T-cell (primary cell): ENCODE results near the gene CHML. TPM values are rescaled to one million over a fixed set of nuclear protein-coding genes. Genes with fewer than 3 reads are reported as not detected.

Experiments used
- ATAC-seq, 4 experiments: fragments of 200-7000 bp in 3 of 4; fragments of 150-1000 bp in 1 of 4; cut with Tn5 transposase; replicated peaks in 1 of 4; 1 replicate in 3 of 4; 2 replicates in 1 of 4; pipeline ENCODE4 v1.10.0; 2021; ENCODE audit warnings: moderate library complexity in 3 of 4, mild to moderate bottlenecking in 2 of 4, moderate number of reproducible peaks in 1 of 4
- CTCF ChIA-PET, 2 donors: fragments of 300-600 bp; sonication (Branson Sonifier 250); formaldehyde crosslinking; loops; one replicate each; lab custom pipeline; 2022; ENCODE audit warnings: antibody characterized with exemption in 2 of 2; lab: Charles Lee
- POLR2A ChIA-PET, 2 donors: fragments of 300-600 bp; sonication (Branson Sonifier 250); formaldehyde crosslinking; loops; one replicate each; lab custom pipeline; 2022; ENCODE audit warnings: antibody characterized with exemption in 2 of 2; lab: Charles Lee
- DNase-seq, 35 experiments: peaks; one replicate each; pipeline versions ENCODE4 v3.0.0 to v3.0.0-alpha.2; 2013 to 2023
- H3K27ac ChIP-seq: one replicate; pipeline ENCODE4 v1.5.1; 2013; ENCODE audit warnings: low read length
- H3K27me3 ChIP-seq, 2 experiments: replicated peaks in 1 of 2; 1 replicate in 1 of 2; 2 replicates in 1 of 2; pipeline versions ENCODE4 v1.6.1 to v1.7.0; 2013; ENCODE audit warnings: low read length in 1 of 2, mixed read lengths in 1 of 2; ENCODE audit not compliant: control insufficient read depth in 2 of 2, insufficient read depth in 2 of 2; ENCODE audit errors: extremely low read depth in 1 of 2
- H3K36me3 ChIP-seq, 2 donors: 1 replicate in 1 of 2; 2 replicates in 1 of 2; pipeline versions ENCODE4 v1.6.1 to v1.7.0; 2013; ENCODE audit warnings: low read length in 1 of 2; ENCODE audit not compliant: control insufficient read depth in 2 of 2, insufficient read depth in 1 of 2; ENCODE audit errors: extremely low read depth in 1 of 2
- H3K4me1 ChIP-seq, 2 experiments: 1 replicate in 1 of 2; 2 replicates in 1 of 2; pipeline versions ENCODE4 v1.6.1 to v1.7.0; 2013; ENCODE audit warnings: low read length in 2 of 2, mixed read lengths in 1 of 2; ENCODE audit not compliant: insufficient read depth in 2 of 2, control insufficient read depth in 1 of 2; ENCODE audit errors: extremely low read depth in 1 of 2
- H3K4me3 ChIP-seq, 2 donors: 1 replicate in 1 of 2; 2 replicates in 1 of 2; pipeline versions ENCODE4 v1.5.1 to v1.7.0; 2013; ENCODE audit warnings: mild to moderate bottlenecking in 2 of 2, low read length in 1 of 2, moderate library complexity in 1 of 2; ENCODE audit not compliant: control insufficient read depth in 1 of 2; ENCODE audit errors: extremely low read depth in 1 of 2
- H3K9me3 ChIP-seq: 2 replicates; pipeline ENCODE4 v1.7.0; 2013
- H3K27ac Mint-ChIP-seq, 2 donors: one replicate each; pipeline ENCODE4 v1.8.0; 2020 to 2021; ENCODE audit warnings: mild to moderate bottlenecking in 2 of 2, mixed read lengths in 2 of 2
- H3K27me3 Mint-ChIP-seq, 2 donors: one replicate each; pipeline ENCODE4 v1.8.0; 2021 to 2022; ENCODE audit warnings: mixed read lengths in 2 of 2
- H3K36me3 Mint-ChIP-seq: one replicate; pipeline ENCODE4 v1.8.0; 2021; ENCODE audit warnings: mixed read lengths
- H3K4me1 Mint-ChIP-seq, 3 donors: one replicate each; pipeline ENCODE4 v1.8.0; 2020 to 2022; ENCODE audit warnings: mixed read lengths in 3 of 3, mild to moderate bottlenecking in 1 of 3
- H3K4me3 Mint-ChIP-seq, 3 donors: one replicate each; pipeline ENCODE4 v1.8.0; 2020 to 2022; ENCODE audit warnings: mild to moderate bottlenecking in 3 of 3, mixed read lengths in 3 of 3, moderate library complexity in 3 of 3
- H3K9me3 Mint-ChIP-seq, 3 donors: one replicate each; pipeline ENCODE4 v1.8.0; 2020 to 2022; ENCODE audit warnings: mixed read lengths in 3 of 3
- WGBS: methylation state at CpG from one replicate; pipeline ENCODE4 v1.1.5; 2013; ENCODE audit warnings: missing lambda C conversion rate; ENCODE audit not compliant: insufficient coverage; 5-methylcytosine and 5-hydroxymethylcytosine counted together
- total RNA-seq, 35 experiments: library from RNA in 6 of 35; stranded (reverse) in 6 of 35; fragments of 120-200 nt in 1 of 35; gene quantifications; one replicate each; pipeline versions ENCODE4 v1.2.1 to v1.2.4 and lab custom pipeline; 2013 to 2026

The CHML gene
- total RNA-seq, 5 donors from 2014 or later (not counting 1 experiment from before 2014, with no cell fraction given), result 6.5 to 15.8 (median 12.4) TPM

- DNase-seq, result no peak
- H3K4me1 ChIP-seq, result peaks cover 12 to 19% of the 10 kb centered on the region in 2 experiments
- peaks cover 4 to 12% (median 7%) of the 10 kb centered on the region in 3 donors for H3K9me3 Mint-ChIP-seq
- no peaks in the 10 kb centered on the region for H3K36me3 ChIP-seq
- ChIA-PET CTCF (no interaction called here), POLR2A (interaction anchor here in 1 of 2 donors (0.6 kb wide), 1 partner anchor 111 kb away, joined by 8 read pairs; no protein-coding TSS in a partner anchor)
- WGBS, result 17% methylated on average over 2 of the region's 11 CpGs
- peak overlapping the region; percentile 8 to 62 for H3K27ac Mint-ChIP-seq
- H3K27me3 ChIP-seq, result no peaks in the 10 kb centered on the region
- no peaks in the 10 kb centered on the region for H3K27me3 Mint-ChIP-seq
- peak overlapping the region; percentile 76 to 91 for H3K4me3 ChIP-seq
- no peaks in the 10 kb centered on the region for H3K9me3 ChIP-seq
- H3K36me3 Mint-ChIP-seq, result peaks cover 19% of the 10 kb centered on the region
- H3K4me1 Mint-ChIP-seq, result peaks cover 37 to 46% (median 42%) of the 10 kb centered on the region in 3 donors
- no peak overlapping the region for H3K27ac ChIP-seq
- ATAC-seq, result no peak
- H3K4me3 Mint-ChIP-seq, result peak overlapping the region; percentile 77 to 88 (median 83)
Observed at GRCh38 chr1:241638909-241639622, 1.1 kb downstream of the CHML start.

GRCh38 chr1:241638099-241638682, 2.0 kb downstream of the CHML start:
- Mint-ChIP-seq H3K27me3 (no peaks in the 10 kb centered on the region), H3K9me3 (peaks cover 4 to 10% (median 7%) of the 10 kb centered on the region in 3 donors), H3K4me1 (peaks cover 37 to 46% (median 42%) of the 10 kb centered on the region in 3 donors), H3K36me3 (peaks cover 20% of the 10 kb centered on the region), H3K4me3 (peak overlapping the region; percentile 47 to 88 (median 83)), H3K27ac (no peak overlapping the region)
- Histone ChIP-seq H3K9me3 (no peaks in the 10 kb centered on the region), H3K27me3 (no peaks in the 10 kb centered on the region), H3K4me1 (peaks cover 12 to 19% of the 10 kb centered on the region in 2 experiments), H3K36me3 (no peaks in the 10 kb centered on the region), H3K4me3 (no peak overlapping the region), H3K27ac (no peak overlapping the region)
- ChIA-PET CTCF (interaction anchor here in 1 of 2 donors (1.2 kb wide), 1 partner anchor 11 kb away, joined by 4 read pairs; no protein-coding TSS in a partner anchor), POLR2A (interaction anchor here in 1 of 2 donors (0.5 to 0.6 kb wide), 2 partner anchors 110 to 205 kb away, joined by 4 to 8 read pairs; no protein-coding TSS in a partner anchor)
- WGBS, result 100% methylated on average over 1 of the region's 5 CpGs
- no peak for ATAC-seq
- no peak for DNase-seq

GRCh38 chr1:241637604-241638003, 2.6 kb downstream of the CHML start:
- 100% methylated on average over 1 of the region's 4 CpGs for WGBS
- POLR2A ChIA-PET, result interaction anchor here in 1 of 2 donors (0.5 kb wide), 1 partner anchor 205 kb away, joined by 4 read pairs; no protein-coding TSS in a partner anchor

GRCh38 chr1:241637046-241637590, 3.1 kb downstream of the CHML start:
- Histone ChIP-seq H3K4me1 (peaks cover 12 to 19% of the 10 kb centered on the region in 2 experiments), H3K9me3 (no peaks in the 10 kb centered on the region), H3K36me3 (no peaks in the 10 kb centered on the region), H3K27ac (no peak overlapping the region), H3K4me3 (no peak overlapping the region), H3K27me3 (no peaks in the 10 kb centered on the region)
- POLR2A ChIA-PET, result no interaction called here
- ATAC-seq, result no peak
- CTCF ChIA-PET, result no interaction called here
- H3K27me3 Mint-ChIP-seq, result no peaks in the 10 kb centered on the region
- peaks cover 40 to 51% (median 46%) of the 10 kb centered on the region in 3 donors for H3K4me1 Mint-ChIP-seq
- H3K4me3 Mint-ChIP-seq, result peak overlapping the region in 2 of 3 donors; percentile 47 to 88
- H3K36me3 Mint-ChIP-seq, result peaks cover 23% of the 10 kb centered on the region
- H3K9me3 Mint-ChIP-seq, result peaks cover 0 to 3% (median 1%) of the 10 kb centered on the region in 3 donors
- DNase-seq, result no peak
- no peak overlapping the region for H3K27ac Mint-ChIP-seq

More at GRCh38 chr1:241637604-241638003, 2.6 kb downstream of the CHML start:
- no peaks in the 10 kb centered on the region for H3K27me3 ChIP-seq
- DNase-seq, result no peak
- no peaks in the 10 kb centered on the region for H3K36me3 ChIP-seq
- Mint-ChIP-seq H3K27ac (no peak overlapping the region), H3K36me3 (peaks cover 20% of the 10 kb centered on the region), H3K9me3 (peaks cover 3 to 8% (median 6%) of the 10 kb centered on the region in 3 donors), H3K27me3 (no peaks in the 10 kb centered on the region), H3K4me1 (peaks cover 37 to 46% (median 42%) of the 10 kb centered on the region in 3 donors), H3K4me3 (peak overlapping the region; percentile 47 to 88 (median 83))
- no peak for ATAC-seq
- no peak overlapping the region for H3K4me3 ChIP-seq
- H3K4me1 ChIP-seq, result peaks cover 12 to 19% of the 10 kb centered on the region in 2 experiments
- CTCF ChIA-PET, result interaction anchor here in 1 of 2 donors (1.2 kb wide), 1 partner anchor 10 kb away, joined by 4 read pairs; no protein-coding TSS in a partner anchor
- no peaks in the 10 kb centered on the region for H3K9me3 ChIP-seq
- H3K27ac ChIP-seq, result no peak overlapping the region

- no peaks in the 10 kb centered on the region for H3K27me3 ChIP-seq
- no peak overlapping the region for H3K4me3 ChIP-seq
- H3K9me3 Mint-ChIP-seq, result no peaks in the 10 kb centered on the region
- WGBS, result 100% methylated on average over 1 of the region's 1 CpG
- H3K27ac ChIP-seq, result no peak overlapping the region
- no peaks in the 10 kb centered on the region for H3K36me3 ChIP-seq
- H3K9me3 ChIP-seq, result no peaks in the 10 kb centered on the region
- no peak overlapping the region for H3K27ac Mint-ChIP-seq
- peaks cover 12 to 21% of the 10 kb centered on the region in 2 experiments for H3K4me1 ChIP-seq
- ChIA-PET POLR2A (no interaction called here), CTCF (interaction anchor here in 1 of 2 donors (0.6 kb wide), 1 partner anchor 305 kb away, joined by 4 read pairs; no protein-coding TSS in a partner anchor)
- DNase-seq (no peak), ATAC-seq (no peak)
- H3K36me3 Mint-ChIP-seq, result peaks cover 29% of the 10 kb centered on the region
- no peaks in the 10 kb centered on the region for H3K27me3 Mint-ChIP-seq
- no peak overlapping the region for H3K4me3 Mint-ChIP-seq
- peaks cover 45 to 60% (median 51%) of the 10 kb centered on the region in 3 donors for H3K4me1 Mint-ChIP-seq
Observed at GRCh38 chr1:241636291-241636690, 3.9 kb downstream of the CHML start.

GRCh38 chr1:241635556-241636152, 4.5 kb downstream of the CHML start:
- Histone ChIP-seq H3K4me1 (peaks cover 9 to 21% of the 10 kb centered on the region in 2 experiments), H3K4me3 (no peak overlapping the region), H3K27ac (no peak overlapping the region), H3K9me3 (no peaks in the 10 kb centered on the region), H3K36me3 (no peaks in the 10 kb centered on the region), H3K27me3 (no peaks in the 10 kb centered on the region)
- H3K4me1 Mint-ChIP-seq, result peaks cover 41 to 58% (median 49%) of the 10 kb centered on the region in 3 donors
- H3K4me3 Mint-ChIP-seq, result no peak overlapping the region
- ChIA-PET POLR2A (no interaction called here), CTCF (interaction anchor here in 1 of 2 donors (0.6 kb wide), 1 partner anchor 305 kb away, joined by 4 read pairs; no protein-coding TSS in a partner anchor)
- no peaks in the 10 kb centered on the region for H3K9me3 Mint-ChIP-seq
- no peak for ATAC-seq
- no peak for DNase-seq
- H3K36me3 Mint-ChIP-seq, result peaks cover 29% of the 10 kb centered on the region
- no CpG with 5 or more reads among the region's 4 CpGs for WGBS
- H3K27ac Mint-ChIP-seq, result no peak overlapping the region
- no peaks in the 10 kb centered on the region for H3K27me3 Mint-ChIP-seq
